Adrenal gland (tissue), 12 donors: ENCODE data around the gene ARHGEF11. TPM values are rescaled to one million over a fixed set of nuclear protein-coding genes. Genes with fewer than 3 reads are reported as not detected.

Experiments
- DNase-seq, 7 donors: peaks; one replicate each; pipeline ENCODE4 v3.0.0-alpha.2; 2019 to 2020
- H3K27ac ChIP-seq, 5 donors: fragments of 200-600 bp; sonication (generic) in 4 of 5; 1 replicate in 3 of 5; 2 replicates in 2 of 5; pipeline versions ENCODE4 v1.5.1 to v1.8.0; 2016 to 2020; ENCODE audit warnings: mild to moderate bottlenecking in 1 of 5
- H3K27me3 ChIP-seq: fragments of 200-600 bp; 2 replicates; pipeline ENCODE4 v1.8.0; 2021
- H3K36me3 ChIP-seq, 2 donors: fragments of 200-600 bp; replicated peaks in 1 of 2; 1 replicate in 1 of 2; 2 replicates in 1 of 2; pipeline versions ENCODE4 v1.5.1 to v1.8.0; 2018 to 2022
- H3K4me1 ChIP-seq, 2 donors: fragments of 200-600 bp; replicated peaks in 1 of 2; 1 replicate in 1 of 2; 2 replicates in 1 of 2; pipeline versions ENCODE4 v1.5.1 to v1.8.0; 2018 to 2021
- H3K4me3 ChIP-seq, 4 donors: fragments of 200-600 bp; sonication (generic) in 3 of 4; one replicate each; pipeline ENCODE4 v1.5.1; 2016 to 2018
- H3K9me3 ChIP-seq, 3 donors: fragments of 200-600 bp; sonication (generic) in 1 of 3; replicated peaks in 1 of 3; 1 replicate in 2 of 3; 2 replicates in 1 of 3; pipeline versions ENCODE4 v1.5.1 to v1.8.0; 2016 to 2021
- CTCF ChIP-seq, 6 experiments: fragments of 450-650 bp in 4 of 6; fragments of 200-600 bp in 2 of 6; sonication (generic) in 1 of 6; IDR thresholded peaks; 1 replicate in 5 of 6; 2 replicates in 1 of 6; pipeline versions ENCODE4 v1.5.1 to v1.8.0; 2016 to 2021; ENCODE audit warnings: antibody characterized with exemption in 6 of 6, mild to moderate bottlenecking in 2 of 6, moderate library complexity in 1 of 6
- POLR2A ChIP-seq, 2 donors: fragments of 450-650 bp; IDR thresholded peaks; one replicate each; pipeline ENCODE4 v1.6.1; 2017; ENCODE audit warnings: antibody characterized with exemption in 2 of 2, mild to moderate bottlenecking in 2 of 2, moderate library complexity in 1 of 2
- WGBS, 4 donors: extraction: QIAGEN DNeasy Blood & Tissue Kit in 2 of 4; methylation state at CpG; one replicate each; pipeline versions ENCODE4 v1.1.5 to v1.1.7; 2013 to 2017; 5-methylcytosine and 5-hydroxymethylcytosine counted together
- intact Hi-C, 2 donors: fragments of 100-400 bp; cut with DNase I; formaldehyde crosslinking; loops; one replicate each; pipeline versions ENCODE4 v1.14.1 to v1.15.0; 2022 to 2023
- polyA plus RNA-seq, 3 donors: library from polyadenylated mRNA; stranded (reverse); fragments of 200-250 nt in 2 of 3; fragments of 350-450 nt in 1 of 3; fragmentation: Illumina TruSeq in 1 of 3; extraction: RNeasy Lipid Tissue Mini Kit (QIAGEN cat#74804) in 1 of 3; gene quantifications; one replicate each; pipeline ENCODE4 v1.2.3, GENCODE V29; 2013 to 2014
- total RNA-seq, 9 donors: library from RNA; depleted of rRNA in 4 of 9; stranded (reverse); fragments of >200 nt in 4 of 9; fragments of 120-200 nt in 1 of 9; fragmentation: NEBNext Ultra II Directional in 1 of 9; extraction: Animal tissue kit (Norgen Biotek cat#: 25700) in 1 of 9; gene quantifications; one replicate each; pipeline versions ENCODE4 v1.1.0 to v1.2.4, GENCODE V29; 2013 to 2023
- donor health status: healthy with polysubstance abuse.
- donor health status: Bipolar disorder and iron deficiency.
- donor health status: DM: yes; HTN: yes; CAD: no.
- donor health status: DM: no; HTN: no; CAD: no.
- donor health status: DM: no; HTN: no; CAD: no.
- donor health status: DM: yes; HTN: yes; CAD: no.

Gene ARHGEF11
- total and polyA plus RNA-seq, 12 donors: 14.2 to 69.2 (median 38.3) TPM

- TF ChIP-seq CTCF (IDR thresholded peaks at IDR 0.05) (no peak), POLR2A (IDR thresholded peaks at IDR 0.05) (no peak)
- no peaks in the 10 kb centered on the region for H3K36me3 ChIP-seq
- H3K27ac ChIP-seq: no peak overlapping the region
- H3K4me1 ChIP-seq: no peaks in the 10 kb centered on the region
- DNase-seq: peak in 1 of 7 donors; percentile 58
- no peaks in the 10 kb centered on the region for H3K9me3 ChIP-seq
- no peaks in the 10 kb centered on the region for H3K27me3 ChIP-seq
- WGBS, 4 donors: 67 to 84% (median 82%) methylated on average over 8 to 9 of the region's 9 CpGs
- intact Hi-C loops: loop anchor here (2.0 kb wide), 1 partner anchor 65 kb away; no protein-coding TSS in a partner anchor
- no peak overlapping the region for H3K4me3 ChIP-seq
Observed at GRCh38 chr1:157089789-157090188, 44.2 kb upstream of the ARHGEF11 start.

- DNase-seq: peak in 1 of 7 donors; percentile 1
- no peaks in the 10 kb centered on the region for H3K4me1 ChIP-seq
- no peaks in the 10 kb centered on the region for H3K27me3 ChIP-seq
- no peak overlapping the region for H3K4me3 ChIP-seq
- TF ChIP-seq POLR2A (IDR thresholded peaks at IDR 0.05): no peak
- no peak for TF ChIP-seq CTCF (IDR thresholded peaks at IDR 0.05)
- H3K36me3 ChIP-seq: no peaks in the 10 kb centered on the region
- H3K27ac ChIP-seq: no peak overlapping the region
- intact Hi-C loops: no loop called here
- no peaks in the 10 kb centered on the region for H3K9me3 ChIP-seq
Observed at GRCh38 chr1:157088607-157089006, 43.1 kb upstream of the ARHGEF11 start.

- Histone ChIP-seq H3K27me3 (no peaks in the 10 kb centered on the region), H3K36me3 (no peaks in the 10 kb centered on the region), H3K27ac (no peak overlapping the region), H3K4me1 (no peaks in the 10 kb centered on the region), H3K4me3 (no peak overlapping the region), H3K9me3 (no peaks in the 10 kb centered on the region)
- 84 to 91% (median 85%) methylated on average over 5 of the region's 5 CpGs for WGBS, 4 donors
- no peak for TF ChIP-seq CTCF (IDR thresholded peaks at IDR 0.05)
- TF ChIP-seq POLR2A (IDR thresholded peaks at IDR 0.05): no peak
- intact Hi-C loops: no loop called here
- DNase-seq: peak in 2 of 7 donors; percentile 1 to 20
Observed at GRCh38 chr1:157087030-157087429, 41.5 kb upstream of the ARHGEF11 start.

- H3K4me3 ChIP-seq: no peak overlapping the region
- no peaks in the 10 kb centered on the region for H3K27me3 ChIP-seq
- intact Hi-C loops: no loop called here
- WGBS, 4 donors: 71 to 84% (median 75%) methylated on average over 6 of the region's 6 CpGs
- H3K4me1 ChIP-seq: no peaks in the 10 kb centered on the region
- H3K27ac ChIP-seq: no peak overlapping the region
- no peak for TF ChIP-seq POLR2A (IDR thresholded peaks at IDR 0.05)
- no peak for TF ChIP-seq CTCF (IDR thresholded peaks at IDR 0.05)
- H3K9me3 ChIP-seq: no peaks in the 10 kb centered on the region
- no peaks in the 10 kb centered on the region for H3K36me3 ChIP-seq
- peak in 2 of 7 donors; percentile 12 to 24 for DNase-seq
Observed at GRCh38 chr1:157086299-157086698, 40.8 kb upstream of the ARHGEF11 start.
